MM.1S (cell line): ENCODE measurements around the gene RUNX1.

ENCODE experiments used
- EZH2 ChIP-seq: fragments of 300-600 bp; sonication (generic); optimal IDR thresholded peaks from 2 replicates; pipeline ENCODE3; 2017; ENCODE audit warnings: low read depth, mild to moderate bottlenecking, antibody characterized with exemption, low read length, mixed read lengths
- EZH2phosphoT487 ChIP-seq: fragments of 300-600 bp; sonication (generic); IDR thresholded peaks from 2 replicates; pipeline ENCODE4 v1.6.1; 2018; ENCODE audit warnings: antibody characterized with exemption, low read length
- TF ChIP-seq, protein P1 (sequence below): fragments of 300-600 bp; sonication (generic); IDR thresholded peaks from 2 replicates; pipeline ENCODE4 v1.5.1; 2016; ENCODE audit warnings: antibody characterized with exemption, low read length, mixed read lengths

DNA sequence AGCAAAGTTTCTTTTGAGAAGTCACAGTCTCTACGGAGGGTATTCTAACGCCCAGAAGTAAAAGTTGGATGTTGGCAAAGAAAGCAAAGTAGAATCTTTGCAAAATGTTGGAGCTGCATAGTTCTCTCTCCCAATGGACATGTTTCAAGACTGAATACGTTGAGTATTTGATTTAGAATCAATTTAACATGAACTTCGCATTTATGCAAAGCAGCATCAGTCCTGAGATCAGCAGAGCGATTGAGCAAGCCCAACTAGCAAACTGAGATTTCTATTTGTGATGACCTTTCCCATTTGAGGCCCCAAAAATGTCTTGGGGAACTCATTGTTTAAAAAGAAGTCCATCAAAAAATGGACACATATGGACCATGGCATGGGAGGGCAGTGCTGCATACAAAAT lies 8.0 kb downstream of the RUNX1 start:
- TF ChIP-seq, protein P1, sequence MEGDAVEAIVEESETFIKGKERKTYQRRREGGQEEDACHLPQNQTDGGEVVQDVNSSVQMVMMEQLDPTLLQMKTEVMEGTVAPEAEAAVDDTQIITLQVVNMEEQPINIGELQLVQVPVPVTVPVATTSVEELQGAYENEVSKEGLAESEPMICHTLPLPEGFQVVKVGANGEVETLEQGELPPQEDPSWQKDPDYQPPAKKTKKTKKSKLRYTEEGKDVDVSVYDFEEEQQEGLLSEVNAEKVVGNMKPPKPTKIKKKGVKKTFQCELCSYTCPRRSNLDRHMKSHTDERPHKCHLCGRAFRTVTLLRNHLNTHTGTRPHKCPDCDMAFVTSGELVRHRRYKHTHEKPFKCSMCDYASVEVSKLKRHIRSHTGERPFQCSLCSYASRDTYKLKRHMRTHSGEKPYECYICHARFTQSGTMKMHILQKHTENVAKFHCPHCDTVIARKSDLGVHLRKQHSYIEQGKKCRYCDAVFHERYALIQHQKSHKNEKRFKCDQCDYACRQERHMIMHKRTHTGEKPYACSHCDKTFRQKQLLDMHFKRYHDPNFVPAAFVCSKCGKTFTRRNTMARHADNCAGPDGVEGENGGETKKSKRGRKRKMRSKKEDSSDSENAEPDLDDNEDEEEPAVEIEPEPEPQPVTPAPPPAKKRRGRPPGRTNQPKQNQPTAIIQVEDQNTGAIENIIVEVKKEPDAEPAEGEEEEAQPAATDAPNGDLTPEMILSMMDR: no peak
- no peak for TF ChIP-seq EZH2
- no peak for TF ChIP-seq EZH2phosphoT487
